ENCODE data around the gene EFNA5. TPM values are rescaled to one million over a fixed set of nuclear protein-coding genes. Genes with fewer than 3 reads are reported as not detected.

The EFNA5 gene
- total RNA-seq, 4 donors from 2014 or later: 21.3 to 47.0 (median 29.3) TPM

- 94% methylated on average over 4 of the region's 4 CpGs for WGBS
- Histone ChIP-seq H3K9me3 (no peaks in the 10 kb centered on the region), H3K27me3 (no peaks in the 10 kb centered on the region), H3K4me1 (no peaks in the 10 kb centered on the region), H3K36me3 (no peaks in the 10 kb centered on the region), H3K4me3 (no peak overlapping the region), H3K27ac (no peak overlapping the region)
- TF ChIP-seq CTCF (IDR thresholded peaks at IDR 0.05): no peak
- TF ChIP-seq POLR2AphosphoS5 (IDR thresholded peaks at IDR 0.05): no peak
- TF ChIP-seq EP300 (IDR thresholded peaks at IDR 0.05): no peak
- no peak for TF ChIP-seq POLR2A (IDR thresholded peaks at IDR 0.05)
- DNase-seq (ENCODE audit: low spot score in 2 of 2): no peak
Measured at GRCh38 chr5:107680799-107681198, 10.1 kb upstream of the EFNA5 start.

GRCh38 chr5:107680099-107680498 lies 9.4 kb upstream of the EFNA5 start:
- H3K27ac ChIP-seq: no peak overlapping the region
- TF ChIP-seq POLR2A (IDR thresholded peaks at IDR 0.05) (no peak), EP300 (IDR thresholded peaks at IDR 0.05) (no peak), CTCF (IDR thresholded peaks at IDR 0.05) (no peak), POLR2AphosphoS5 (IDR thresholded peaks at IDR 0.05) (no peak)
- no peak for DNase-seq (ENCODE audit: low spot score in 2 of 2)
- H3K36me3 ChIP-seq: no peaks in the 10 kb centered on the region
- H3K27me3 ChIP-seq: no peaks in the 10 kb centered on the region
- no peaks in the 10 kb centered on the region for H3K4me1 ChIP-seq
- H3K9me3 ChIP-seq: no peaks in the 10 kb centered on the region
- no peak overlapping the region for H3K4me3 ChIP-seq

GRCh38 chr5:107676702-107677101 lies 6.0 kb upstream of the EFNA5 start:
- Histone ChIP-seq H3K4me3 (no peak overlapping the region), H3K27me3 (no peaks in the 10 kb centered on the region), H3K36me3 (no peaks in the 10 kb centered on the region), H3K27ac (no peak overlapping the region), H3K4me1 (peaks cover 8% of the 10 kb centered on the region), H3K9me3 (no peaks in the 10 kb centered on the region)
- no peak for TF ChIP-seq POLR2A (IDR thresholded peaks at IDR 0.05)
- TF ChIP-seq EP300 (IDR thresholded peaks at IDR 0.05): no peak
- no peak for TF ChIP-seq POLR2AphosphoS5 (IDR thresholded peaks at IDR 0.05)
- TF ChIP-seq CTCF (IDR thresholded peaks at IDR 0.05): no peak
- no peak for DNase-seq (ENCODE audit: low spot score in 2 of 2)

- H3K4me1 ChIP-seq: peaks cover 19% of the 10 kb centered on the region
- no peak overlapping the region for H3K4me3 ChIP-seq
- WGBS: 78% methylated on average over 9 of the region's 9 CpGs
- no peak for DNase-seq (ENCODE audit: low spot score in 2 of 2)
- H3K36me3 ChIP-seq: no peaks in the 10 kb centered on the region
- H3K27me3 ChIP-seq: peaks cover 4% of the 10 kb centered on the region
- no peak overlapping the region for H3K27ac ChIP-seq
- TF ChIP-seq POLR2A (IDR thresholded peaks at IDR 0.05) (no peak), CTCF (IDR thresholded peaks at IDR 0.05) (no peak), POLR2AphosphoS5 (IDR thresholded peaks at IDR 0.05) (no peak), EP300 (IDR thresholded peaks at IDR 0.05) (no peak)
- no peaks in the 10 kb centered on the region for H3K9me3 ChIP-seq
Measured at GRCh38 chr5:107675201-107675600, 4.5 kb upstream of the EFNA5 start.

- TF ChIP-seq CTCF (IDR thresholded peaks at IDR 0.05) (no peak), POLR2A (IDR thresholded peaks at IDR 0.05) (no peak), EP300 (IDR thresholded peaks at IDR 0.05) (no peak), POLR2AphosphoS5 (IDR thresholded peaks at IDR 0.05) (no peak)
- no peak for DNase-seq (ENCODE audit: low spot score in 2 of 2)
- Histone ChIP-seq H3K9me3 (no peaks in the 10 kb centered on the region), H3K36me3 (no peaks in the 10 kb centered on the region), H3K27ac (no peak overlapping the region), H3K27me3 (peaks cover 7% of the 10 kb centered on the region), H3K4me1 (peaks cover 21% of the 10 kb centered on the region), H3K4me3 (no peak overlapping the region)
- 79% methylated on average over 4 of the region's 4 CpGs for WGBS
Measured at GRCh38 chr5:107674655-107675054, 3.9 kb upstream of the EFNA5 start.

Measured in suprapubic skin (tissue), 4 donors.